CD14-positive monocyte (primary cell): ENCODE results near the gene PLEKHH3. TPM values are rescaled to one million over a fixed set of nuclear protein-coding genes. Genes with fewer than 3 reads are reported as not detected.
A peak's percentile ranks its signal among the peaks of the same experiment; 100 is the strongest.

ENCODE experiments used
- DNase-seq, 3 donors: peaks; one replicate each; pipeline ENCODE4 v3.0.0-alpha.2; 2011 to 2022
- H2AFZ ChIP-seq: 2 replicates; pipeline ENCODE4 v1.6.0; 2012; ENCODE audit warnings: mild to moderate bottlenecking, low read depth, low read length, inconsistent platforms; ENCODE audit not compliant: insufficient read depth, poor library complexity, severe bottlenecking
- H3K27ac ChIP-seq, 2 donors: 1 replicate in 1 of 2; 2 replicates in 1 of 2; pipeline ENCODE4 v1.5.1; 2012 to 2013; ENCODE audit warnings: low read length in 2 of 2, control low read depth in 1 of 2, inconsistent platforms in 1 of 2, low read depth in 1 of 2, mild to moderate bottlenecking in 1 of 2
- H3K27me3 ChIP-seq, 2 donors: one replicate each; pipeline versions ENCODE4 v1.6.0 to v1.6.1; 2011 to 2013; ENCODE audit warnings: low read length in 2 of 2; ENCODE audit not compliant: control insufficient read depth in 2 of 2, insufficient read depth in 2 of 2
- H3K36me3 ChIP-seq, 2 donors: replicated peaks in 1 of 2; 1 replicate in 1 of 2; 2 replicates in 1 of 2; pipeline versions ENCODE4 v1.5.1 to v1.6.1; 2012 to 2013; ENCODE audit warnings: low read length in 2 of 2, control low read depth in 1 of 2, inconsistent platforms in 1 of 2, mild to moderate bottlenecking in 1 of 2; ENCODE audit not compliant: insufficient read depth in 2 of 2, control insufficient read depth in 1 of 2
- H3K4me1 ChIP-seq, 2 donors: 1 replicate in 1 of 2; 2 replicates in 1 of 2; pipeline versions ENCODE4 v1.5.1 to v1.6.1; 2012 to 2013; ENCODE audit warnings: low read length in 2 of 2, control low read depth in 1 of 2, inconsistent platforms in 1 of 2, mild to moderate bottlenecking in 1 of 2, moderate library complexity in 1 of 2; ENCODE audit not compliant: insufficient read depth in 2 of 2, control insufficient read depth in 1 of 2
- H3K4me2 ChIP-seq: replicated peaks from 2 replicates; pipeline ENCODE3; 2012; ENCODE audit warnings: low read length, moderate library complexity, mild to moderate bottlenecking; ENCODE audit not compliant: poor library complexity, severe bottlenecking; ENCODE audit errors: extremely low read depth
- H3K4me3 ChIP-seq, 3 experiments: fragments of 200-600 bp in 1 of 3; sonication (generic) in 1 of 3; replicated peaks in 1 of 3; 1 replicate in 2 of 3; 2 replicates in 1 of 3; pipeline ENCODE4 v1.5.1; 2011 to 2013; ENCODE audit warnings: low read length in 3 of 3, mild to moderate bottlenecking in 3 of 3, control low read depth in 2 of 3, low read depth in 2 of 3, inconsistent platforms in 1 of 3, moderate library complexity in 1 of 3
- H3K79me2 ChIP-seq: 2 replicates; pipeline ENCODE4 v1.6.0; 2012; ENCODE audit warnings: mild to moderate bottlenecking, control low read depth, inconsistent platforms, low read length, moderate library complexity; ENCODE audit not compliant: insufficient read depth
- H3K9ac ChIP-seq: 2 replicates; pipeline ENCODE4 v1.6.0; 2017; ENCODE audit warnings: low read length, mild to moderate bottlenecking; ENCODE audit not compliant: insufficient read depth, poor library complexity, severe bottlenecking
- H3K9me3 ChIP-seq, 2 donors: replicated peaks in 1 of 2; 1 replicate in 1 of 2; 2 replicates in 1 of 2; pipeline versions ENCODE4 v1.5.1 to v1.6.1; 2012 to 2013; ENCODE audit warnings: low read length in 2 of 2, control low read depth in 1 of 2; ENCODE audit not compliant: control insufficient read depth in 1 of 2, insufficient read depth in 1 of 2
- H4K20me1 ChIP-seq: 2 replicates; pipeline ENCODE4 v1.6.0; 2012; ENCODE audit warnings: mild to moderate bottlenecking, low read length, control low read depth, moderate library complexity; ENCODE audit not compliant: insufficient read depth
- H3K27ac Mint-ChIP-seq, 7 donors: one replicate each; pipeline ENCODE4 v1.8.0; 2020; ENCODE audit warnings: mild to moderate bottlenecking in 7 of 7, mixed read lengths in 7 of 7, moderate library complexity in 6 of 7, inconsistent platforms in 2 of 7
- H3K27me3 Mint-ChIP-seq, 3 donors: one replicate each; pipeline ENCODE4 v1.8.0; 2021 to 2022; ENCODE audit warnings: low read depth in 3 of 3, mild to moderate bottlenecking in 3 of 3, mixed read lengths in 3 of 3, moderate library complexity in 3 of 3, inconsistent platforms in 1 of 3
- H3K36me3 Mint-ChIP-seq, 2 donors: one replicate each; pipeline ENCODE4 v1.8.0; 2020; ENCODE audit warnings: mixed read lengths in 2 of 2, inconsistent platforms in 1 of 2, mild to moderate bottlenecking in 1 of 2
- H3K4me1 Mint-ChIP-seq: one replicate; pipeline ENCODE4 v1.8.0; 2020; ENCODE audit warnings: mild to moderate bottlenecking, mixed read lengths
- H3K4me3 Mint-ChIP-seq, 2 donors: one replicate each; pipeline ENCODE4 v1.8.0; 2020; ENCODE audit warnings: mild to moderate bottlenecking in 2 of 2, mixed read lengths in 2 of 2, moderate library complexity in 1 of 2
- H3K9me3 Mint-ChIP-seq, 7 donors: one replicate each; pipeline ENCODE4 v1.8.0; 2020 to 2022; ENCODE audit warnings: mixed read lengths in 7 of 7, mild to moderate bottlenecking in 6 of 7, moderate library complexity in 6 of 7, inconsistent platforms in 2 of 7
- CTCF ChIP-seq: fragments of 200-600 bp; IDR thresholded peaks from one replicate; pipeline ENCODE4 v1.8.0; 2022; ENCODE audit warnings: antibody characterized with exemption, mild to moderate bottlenecking
- WGBS: methylation state at CpG from one replicate; pipeline ENCODE4 v1.1.5; 2013; ENCODE audit warnings: missing lambda C conversion rate; ENCODE audit not compliant: insufficient coverage; 5-methylcytosine and 5-hydroxymethylcytosine counted together
- intact Hi-C, 2 donors: fragments of 100-400 bp; cut with micrococcal nuclease; formaldehyde crosslinking; loops; one replicate each; pipeline versions ENCODE4 v1.15.0 to v1.15.1; 2023
- polyA plus RNA-seq, 3 donors: library from polyadenylated mRNA; depleted of rRNA in 1 of 3; unstranded in 2 of 3; stranded (reverse) in 1 of 3; fragments of 300-500 nt in 2 of 3; fragments of >200 nt in 1 of 3; fragmentation: Illumina TruSeq in 2 of 3; gene quantifications; 1 replicate in 2 of 3; 2 replicates in 1 of 3; pipeline ENCODE4 v1.2.3, GENCODE V29; 2012 to 2021

Gene PLEKHH3
- polyA plus RNA-seq, 3 donors, result 0.38 to 0.43 (median 0.41) TPM

- Mint-ChIP-seq H3K9me3 (no peaks in the 10 kb centered on the region), H3K27me3 (peaks cover 0 to 9% (median 0%) of the 10 kb centered on the region in 3 donors), H3K4me1 (no peaks in the 10 kb centered on the region), H3K4me3 (no peak overlapping the region), H3K27ac (no peak overlapping the region), H3K36me3 (peaks cover 8 to 11% of the 10 kb centered on the region in 2 donors)
- Histone ChIP-seq H3K9me3 (no peaks in the 10 kb centered on the region), H3K79me2 (no peaks in the 10 kb centered on the region), H3K27ac (no peak overlapping the region), H3K36me3 (peaks cover 3 to 4% of the 10 kb centered on the region in 2 donors), H4K20me1 (no peaks in the 10 kb centered on the region), H3K27me3 (no peaks in the 10 kb centered on the region), H3K4me3 (no peak overlapping the region), H3K4me2 (no peak overlapping the region), H3K4me1 (no peaks in the 10 kb centered on the region), H3K9ac (no peak overlapping the region), H2AFZ (no peak overlapping the region)
- no peak for TF ChIP-seq CTCF
- intact Hi-C loops, result no loop called here
- no peak for DNase-seq
- WGBS, result 97% methylated on average over 9 of the region's 11 CpGs
Observed at GRCh38 chr17:42692489-42692888, 15.7 kb upstream of the PLEKHH3 start.

GRCh38 chr17:42691021-42691545 is 14.3 kb upstream of the PLEKHH3 start:
- Mint-ChIP-seq H3K4me1 (no peaks in the 10 kb centered on the region), H3K36me3 (peaks cover 5 to 6% of the 10 kb centered on the region in 2 donors), H3K27ac (peak overlapping the region in 2 of 7 donors; percentile 36 to 37), H3K4me3 (no peak overlapping the region), H3K9me3 (no peaks in the 10 kb centered on the region), H3K27me3 (peaks cover 0 to 12% (median 0%) of the 10 kb centered on the region in 3 donors)
- H3K9me3 ChIP-seq, result no peaks in the 10 kb centered on the region
- H3K27me3 ChIP-seq, result no peaks in the 10 kb centered on the region
- no peak for TF ChIP-seq CTCF
- H3K36me3 ChIP-seq, result peaks cover 0 to 3% of the 10 kb centered on the region in 2 donors
- no peaks in the 10 kb centered on the region for H4K20me1 ChIP-seq
- no peak overlapping the region for H3K9ac ChIP-seq
- H3K4me1 ChIP-seq, result no peaks in the 10 kb centered on the region
- H3K27ac ChIP-seq, result no peak overlapping the region
- no peak for DNase-seq
- no peak overlapping the region for H3K4me2 ChIP-seq
- WGBS, result 95% methylated on average over 11 of the region's 12 CpGs
- H2AFZ ChIP-seq, result no peak overlapping the region
- no peak overlapping the region for H3K4me3 ChIP-seq
- intact Hi-C loops, result no loop called here
- no peaks in the 10 kb centered on the region for H3K79me2 ChIP-seq
